H1 (cell line): ENCODE data around the gene RNF212B. TPM values are rescaled to one million over a fixed set of nuclear protein-coding genes. Genes with fewer than 3 reads are reported as not detected.

ENCODE experiments used
- ASH2L ChIP-seq: fragments of 200-600, 300-600 bp; sonication (generic); IDR thresholded peaks from one replicate; pipeline ENCODE4 v1.7.1; 2017; ENCODE audit warnings: low read length
- BACH1 ChIP-seq: IDR thresholded peaks from 2 replicates; pipeline ENCODE4 v1.6.1; 2012; ENCODE audit warnings: low read length, improper control_type of control experiment
- BRCA1 ChIP-seq: IDR thresholded peaks from 2 replicates; pipeline ENCODE4 v1.6.1; 2012; ENCODE audit warnings: low read depth, low read length, improper control_type of control experiment
- CBX8 ChIP-seq: fragments of 300-800, 300-1000 bp; sonication (generic); IDR thresholded peaks from 2 replicates; pipeline ENCODE4 v1.7.1; 2016; ENCODE audit warnings: low read depth, low read length, borderline replicate concordance
- CHD2 ChIP-seq: IDR thresholded peaks from 2 replicates; pipeline ENCODE4 v1.6.1; 2012; ENCODE audit warnings: low read length, improper control_type of control experiment
- CREB1 ChIP-seq: IDR thresholded peaks from 2 replicates; pipeline ENCODE4 v1.6.1; 2012; ENCODE audit warnings: inconsistent platforms
- GABPA ChIP-seq: IDR thresholded peaks from 2 replicates; pipeline ENCODE4 v1.6.1; 2011; ENCODE audit warnings: mild to moderate bottlenecking, low read length, moderate library complexity, borderline replicate concordance; ENCODE audit not compliant: insufficient read depth
- GTF2F1 ChIP-seq: IDR thresholded peaks from 2 replicates; pipeline ENCODE4 v1.6.1; 2012; ENCODE audit warnings: low read depth, low read length, improper control_type of control experiment, borderline replicate concordance
- NRF1 ChIP-seq: IDR thresholded peaks from 2 replicates; pipeline ENCODE4 v1.6.1; 2011; ENCODE audit warnings: mild to moderate bottlenecking, low read depth, low read length, improper control_type of control experiment
- PHF8 ChIP-seq: fragments of 200-600 bp; sonication (generic); conservative IDR thresholded peaks from 2 replicates; pipeline ENCODE4 v1.7.1; 2012; ENCODE audit warnings: low read depth, mild to moderate bottlenecking, inconsistent platforms, low read length, moderate library complexity
- POU5F1 ChIP-seq: IDR thresholded peaks from 2 replicates; pipeline ENCODE4 v1.6.1; 2011; ENCODE audit warnings: low read depth, mild to moderate bottlenecking, low read length, moderate library complexity
- RAD21 ChIP-seq, 2 experiments: IDR thresholded peaks in 1 of 2; conservative IDR thresholded peaks in 1 of 2; 2 replicates each; pipeline ENCODE4 v1.6.1; 2011; ENCODE audit warnings: low read depth in 2 of 2, low read length in 2 of 2, improper control_type of control experiment in 1 of 2, inconsistent platforms in 1 of 2, mild to moderate bottlenecking in 1 of 2, moderate library complexity in 1 of 2
- RFX5 ChIP-seq: IDR thresholded peaks from 2 replicates; pipeline ENCODE4 v1.6.1; 2011; ENCODE audit warnings: low read depth, low read length, improper control_type of control experiment, borderline replicate concordance
- TAF1 ChIP-seq: IDR thresholded peaks from 2 replicates; pipeline ENCODE4 v1.6.1; 2011; ENCODE audit warnings: mild to moderate bottlenecking, low read depth, low read length
- TAF7 ChIP-seq: optimal IDR thresholded peaks from 2 replicates; pipeline ENCODE3; 2011; ENCODE audit warnings: low read depth, mild to moderate bottlenecking, inconsistent platforms, low read length, moderate library complexity, borderline replicate concordance
- polyA plus RNA-seq, 7 experiments: library from polyadenylated mRNA; depleted of rRNA in 3 of 7; stranded (reverse) in 5 of 7; unstranded in 2 of 7; fragments of >200 nt in 5 of 7; fragments of 200-250 nt in 2 of 7; gene quantifications; 1 replicate in 5 of 7; 2 replicates in 1 of 7; 4 replicates in 1 of 7; pipeline versions ENCODE4 v1.2.1 to v1.2.3, GENCODE V29; 2011 to 2013; ENCODE audit warnings: missing spikeins in 2 of 7, mixed read lengths in 2 of 7
- total RNA-seq: library from RNA; stranded (reverse); fragmentation: NEBNext Ultra II Directional; extraction: Animal tissue kit (Norgen Biotek cat#: 25700); gene quantifications from 2 replicates; pipeline ENCODE4 v1.2.1, GENCODE V29; 2021
- TF ChIP-seq, protein P1 (sequence below), 3 experiments: IDR thresholded peaks; 1 replicate in 2 of 3; 2 replicates in 1 of 3; pipeline versions ENCODE4 v1.5.1 to v1.6.1; 2011; ENCODE audit warnings: low read length in 3 of 3, mild to moderate bottlenecking in 3 of 3, inconsistent platforms in 2 of 3, low read depth in 1 of 3, moderate library complexity in 1 of 3; ENCODE audit not compliant: insufficient read depth in 1 of 3; ENCODE audit errors: control extremely low read depth in 1 of 3
- TF ChIP-seq, protein P2 (sequence below): IDR thresholded peaks from 2 replicates; pipeline ENCODE4 v1.6.1; 2012; ENCODE audit warnings: inconsistent platforms

Gene RNF212B
- total and polyA plus RNA-seq, 2 of the 8 experiments (the other 6 are each of a cell fraction or from before 2014, with no cell fraction given): 0.95 to 1.2 TPM

DNA sequence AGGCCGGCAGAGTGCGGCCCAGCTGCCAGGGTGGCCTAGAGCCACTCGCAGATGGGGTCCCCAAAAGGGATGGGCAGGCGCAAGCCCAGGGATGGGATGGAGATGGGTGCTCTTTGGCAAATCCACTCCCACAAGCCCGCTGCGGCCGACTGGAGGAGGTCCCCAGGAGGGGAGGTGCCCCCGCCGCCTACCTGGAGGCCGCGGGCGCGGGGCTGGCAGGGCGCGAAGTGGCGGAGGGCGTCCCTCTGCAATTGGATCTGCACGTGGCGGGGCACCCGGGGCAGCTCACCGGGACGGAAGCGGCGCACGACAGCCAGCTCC lies 64.2 kb downstream of the RNF212B start (continued):
- TF ChIP-seq BACH1 (no peak), NRF1 (no peak), TAF7 (no peak), CBX8 (no peak), PHF8 (peak; percentile 73), TAF1 (peak; percentile 57; the same call in 1 of the 2 replicates), RAD21 (IDR thresholded peaks at IDR 0.05 in 1 of 2, conservative IDR thresholded peaks at IDR 0.05 in 1 of 2; ENCODE audit: low read depth in 2 of 2, low read length in 2 of 2) (no peak), CHD2 (0 out of 2 replicates have a peak, but pooled peaks have one; percentile 26), RFX5 (no peak), GTF2F1 (no peak), CREB1 (no peak), POU5F1 (no peak), GABPA (no peak), ASH2L (peak; percentile 17), BRCA1 (no peak)
- TF ChIP-seq, protein P1, sequence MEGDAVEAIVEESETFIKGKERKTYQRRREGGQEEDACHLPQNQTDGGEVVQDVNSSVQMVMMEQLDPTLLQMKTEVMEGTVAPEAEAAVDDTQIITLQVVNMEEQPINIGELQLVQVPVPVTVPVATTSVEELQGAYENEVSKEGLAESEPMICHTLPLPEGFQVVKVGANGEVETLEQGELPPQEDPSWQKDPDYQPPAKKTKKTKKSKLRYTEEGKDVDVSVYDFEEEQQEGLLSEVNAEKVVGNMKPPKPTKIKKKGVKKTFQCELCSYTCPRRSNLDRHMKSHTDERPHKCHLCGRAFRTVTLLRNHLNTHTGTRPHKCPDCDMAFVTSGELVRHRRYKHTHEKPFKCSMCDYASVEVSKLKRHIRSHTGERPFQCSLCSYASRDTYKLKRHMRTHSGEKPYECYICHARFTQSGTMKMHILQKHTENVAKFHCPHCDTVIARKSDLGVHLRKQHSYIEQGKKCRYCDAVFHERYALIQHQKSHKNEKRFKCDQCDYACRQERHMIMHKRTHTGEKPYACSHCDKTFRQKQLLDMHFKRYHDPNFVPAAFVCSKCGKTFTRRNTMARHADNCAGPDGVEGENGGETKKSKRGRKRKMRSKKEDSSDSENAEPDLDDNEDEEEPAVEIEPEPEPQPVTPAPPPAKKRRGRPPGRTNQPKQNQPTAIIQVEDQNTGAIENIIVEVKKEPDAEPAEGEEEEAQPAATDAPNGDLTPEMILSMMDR (IDR thresholded peaks at IDR 0.05; ENCODE audit: control extremely low read depth in 1 of 3, insufficient read depth in 1 of 3, low read depth in 1 of 3, low read length in 3 of 3): no peak
- TF ChIP-seq, protein P2, sequence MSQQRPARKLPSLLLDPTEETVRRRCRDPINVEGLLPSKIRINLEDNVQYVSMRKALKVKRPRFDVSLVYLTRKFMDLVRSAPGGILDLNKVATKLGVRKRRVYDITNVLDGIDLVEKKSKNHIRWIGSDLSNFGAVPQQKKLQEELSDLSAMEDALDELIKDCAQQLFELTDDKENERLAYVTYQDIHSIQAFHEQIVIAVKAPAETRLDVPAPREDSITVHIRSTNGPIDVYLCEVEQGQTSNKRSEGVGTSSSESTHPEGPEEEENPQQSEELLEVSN: peak; percentile 88
